ENCODE data around the gene IRF7. TPM values are rescaled to one million over a fixed set of nuclear protein-coding genes. Genes with fewer than 3 reads are reported as not detected.

The IRF7 gene
- total and polyA plus RNA-seq, 4 donors, result 3.9 to 17.1 (median 13.6) TPM

DNA sequence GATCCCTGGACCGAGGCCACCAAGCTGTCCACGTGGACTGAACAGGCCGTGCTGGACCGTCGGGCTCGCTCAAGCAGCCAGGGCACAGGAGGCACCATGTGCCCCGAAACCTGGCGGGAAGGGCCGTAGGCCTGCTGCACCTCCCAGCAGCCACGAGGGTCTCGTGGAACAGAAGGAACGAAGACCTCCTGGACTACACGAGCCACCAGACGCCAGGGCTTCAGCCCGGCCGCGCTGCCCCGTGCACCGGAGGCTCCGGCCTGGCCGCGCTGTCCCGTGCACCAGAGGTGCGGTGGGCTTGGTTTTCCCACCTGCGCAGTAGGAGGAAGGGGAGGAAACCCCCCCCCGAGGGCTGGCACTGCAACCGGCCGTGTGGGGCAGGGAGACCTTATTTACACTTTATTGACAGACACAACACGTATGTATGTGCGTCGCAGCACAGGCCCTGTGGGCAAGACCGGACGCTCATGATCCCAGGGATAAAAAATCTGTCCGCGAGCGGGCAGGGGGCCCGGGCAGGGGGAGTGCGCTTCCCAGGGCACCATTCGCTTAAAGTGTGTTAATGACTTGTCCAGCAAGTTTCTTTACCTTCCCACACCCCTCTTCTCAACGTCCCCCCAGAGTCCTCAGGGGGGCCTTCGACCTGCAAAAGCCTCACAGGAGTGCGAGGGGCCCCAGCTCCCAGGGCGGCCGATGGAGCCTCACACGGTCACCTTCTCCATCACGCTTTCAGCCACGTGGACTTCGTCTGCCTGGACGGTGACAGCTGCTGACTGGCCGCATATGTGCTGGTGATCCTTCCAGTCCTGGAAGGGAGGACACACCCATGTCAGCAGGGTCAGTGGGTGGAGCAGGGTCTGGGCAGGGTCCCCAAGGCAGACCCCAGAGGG, 28.3 kb upstream of the IRF7 start:
- Histone ChIP-seq H3K9me3 (ENCODE audit: control insufficient read depth, insufficient read depth, low read length) (no peaks in the 10 kb centered on the region), H3K4me3 (ENCODE audit: low read depth, low read length) (no peak overlapping the region), H3K27me3 (ENCODE audit: control insufficient read depth, insufficient read depth, low read length) (peaks cover 17% of the 10 kb centered on the region), H3K27ac (ENCODE audit: low read depth, low read length) (no peak overlapping the region), H3K4me1 (ENCODE audit: control insufficient read depth, insufficient read depth, low read length) (peaks cover 14% of the 10 kb centered on the region), H3K36me3 (ENCODE audit: control insufficient read depth, insufficient read depth, low read length) (peaks cover 80% of the 10 kb centered on the region)
- no peak for DNase-seq (ENCODE audit: low read depth in 4 of 6, low spot score in 6 of 6)
- 92% methylated on average over 42 of the region's 50 CpGs for WGBS (ENCODE audit: insufficient coverage)

DNA sequence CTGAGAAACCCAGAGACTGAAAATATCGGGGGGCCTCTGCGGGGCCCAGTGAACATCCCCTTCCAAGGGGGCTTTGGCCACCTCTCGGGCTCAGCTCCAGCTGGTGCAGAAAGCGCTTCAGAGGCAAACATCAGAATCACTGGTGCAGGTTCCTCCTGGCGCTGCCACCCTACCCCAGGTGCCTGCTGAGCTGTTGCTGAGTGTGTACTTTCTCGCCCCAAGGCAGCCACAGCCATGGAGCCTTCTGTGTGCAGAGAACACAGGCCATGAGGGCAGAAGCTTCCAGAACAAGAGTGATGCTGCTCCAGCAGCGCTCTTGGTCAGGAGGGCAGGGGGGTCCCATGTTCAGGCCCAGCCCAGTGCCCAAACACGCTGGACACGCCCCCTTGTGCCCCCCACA, 27.6 kb upstream of the IRF7 start:
- 95% methylated on average over 9 of the region's 9 CpGs for WGBS (ENCODE audit: insufficient coverage)
- no peak for DNase-seq (ENCODE audit: low read depth in 4 of 6, low spot score in 6 of 6)
- Histone ChIP-seq H3K27me3 (ENCODE audit: control insufficient read depth, insufficient read depth, low read length) (peaks cover 24% of the 10 kb centered on the region), H3K4me3 (ENCODE audit: low read depth, low read length) (no peak overlapping the region), H3K27ac (ENCODE audit: low read depth, low read length) (no peak overlapping the region), H3K4me1 (ENCODE audit: control insufficient read depth, insufficient read depth, low read length) (peaks cover 21% of the 10 kb centered on the region), H3K9me3 (ENCODE audit: control insufficient read depth, insufficient read depth, low read length) (no peaks in the 10 kb centered on the region), H3K36me3 (ENCODE audit: control insufficient read depth, insufficient read depth, low read length) (peaks cover 76% of the 10 kb centered on the region)

DNA sequence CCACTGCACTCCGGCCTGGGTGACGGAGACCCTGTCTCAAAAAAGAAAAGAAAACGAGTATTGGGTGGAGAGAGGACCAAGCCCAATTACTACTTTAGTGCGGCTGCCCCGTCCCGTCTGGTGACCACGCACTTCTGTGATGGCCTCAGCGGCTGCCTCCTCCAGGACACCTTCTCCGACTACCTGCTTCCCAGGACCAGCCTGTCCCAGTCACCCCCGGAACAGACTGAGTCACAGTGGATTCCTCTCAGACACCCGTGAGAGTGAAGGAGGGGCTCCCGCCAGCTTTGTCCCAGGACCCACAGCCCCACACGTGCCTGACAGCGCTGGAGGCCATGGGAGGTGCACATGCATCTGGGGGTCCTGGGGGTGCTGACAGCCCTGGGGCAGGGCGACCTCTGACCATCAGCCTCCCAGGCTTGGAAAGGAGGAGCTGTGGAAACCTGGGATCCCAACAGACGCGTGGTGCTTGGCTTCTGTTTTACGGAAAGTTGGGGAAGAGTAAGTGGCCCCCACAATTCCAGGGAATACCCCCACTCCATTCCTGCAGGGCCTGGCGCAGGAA, 26.1 kb upstream of the IRF7 start:
- Histone ChIP-seq H3K36me3 (ENCODE audit: control insufficient read depth, insufficient read depth, low read length) (peaks cover 69% of the 10 kb centered on the region), H3K27me3 (ENCODE audit: control insufficient read depth, insufficient read depth, low read length) (peaks cover 36% of the 10 kb centered on the region), H3K27ac (ENCODE audit: low read depth, low read length) (no peak overlapping the region), H3K4me3 (ENCODE audit: low read depth, low read length) (no peak overlapping the region), H3K4me1 (ENCODE audit: control insufficient read depth, insufficient read depth, low read length) (peaks cover 31% of the 10 kb centered on the region), H3K9me3 (ENCODE audit: control insufficient read depth, insufficient read depth, low read length) (no peaks in the 10 kb centered on the region)
- DNase-seq (ENCODE audit: low read depth in 4 of 6, low spot score in 6 of 6), result no peak
- WGBS (ENCODE audit: insufficient coverage), result 87% methylated on average over 13 of the region's 19 CpGs

DNA sequence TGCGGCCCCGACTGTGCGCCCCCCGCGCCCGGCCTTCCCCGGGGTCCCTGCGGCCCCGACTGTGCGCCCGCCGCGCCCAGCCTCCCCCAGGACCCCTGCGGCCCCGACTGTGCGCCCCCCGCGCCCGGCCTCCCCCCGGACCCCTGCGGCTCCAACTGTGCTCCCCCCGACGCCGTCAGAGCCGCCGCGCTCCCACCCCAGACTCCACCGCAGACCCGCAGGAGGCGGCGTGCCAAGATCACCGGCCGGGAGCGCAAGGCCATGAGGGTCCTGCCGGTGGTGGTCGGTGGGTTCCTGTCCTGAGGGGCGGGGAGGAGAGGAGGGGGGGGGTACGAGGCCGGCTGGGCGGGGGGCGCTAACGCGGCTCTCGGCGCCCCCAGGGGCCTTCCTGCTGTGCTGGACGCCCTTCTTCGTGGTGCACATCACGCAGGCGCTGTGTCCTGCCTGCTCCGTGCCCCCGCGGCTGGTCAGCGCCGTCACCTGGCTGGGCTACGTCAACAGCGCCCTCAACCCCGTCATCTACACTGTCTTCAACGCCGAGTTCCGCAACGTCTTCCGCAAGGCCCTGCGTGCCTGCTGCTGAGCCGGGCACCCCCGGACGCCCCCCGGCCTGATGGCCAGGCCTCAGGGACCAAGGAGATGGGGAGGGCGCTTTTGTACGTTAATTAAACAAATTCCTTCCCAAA, 24.4 kb upstream of the IRF7 start:
- no peak overlapping the region for H3K27ac ChIP-seq (ENCODE audit: low read depth, low read length)
- no peaks in the 10 kb centered on the region for H3K9me3 ChIP-seq (ENCODE audit: control insufficient read depth, insufficient read depth, low read length)
- peak in 1 of 6 donors; percentile 2 for DNase-seq (ENCODE audit: low read depth in 4 of 6, low spot score in 6 of 6)
- WGBS (ENCODE audit: insufficient coverage), result 11% methylated on average over 46 of the region's 69 CpGs
- peaks cover 55% of the 10 kb centered on the region for H3K36me3 ChIP-seq (ENCODE audit: control insufficient read depth, insufficient read depth, low read length)
- H3K4me3 ChIP-seq (ENCODE audit: low read depth, low read length), result no peak overlapping the region
- H3K27me3 ChIP-seq (ENCODE audit: control insufficient read depth, insufficient read depth, low read length), result peaks cover 48% of the 10 kb centered on the region
- H3K4me1 ChIP-seq (ENCODE audit: control insufficient read depth, insufficient read depth, low read length), result peaks cover 38% of the 10 kb centered on the region

DNA sequence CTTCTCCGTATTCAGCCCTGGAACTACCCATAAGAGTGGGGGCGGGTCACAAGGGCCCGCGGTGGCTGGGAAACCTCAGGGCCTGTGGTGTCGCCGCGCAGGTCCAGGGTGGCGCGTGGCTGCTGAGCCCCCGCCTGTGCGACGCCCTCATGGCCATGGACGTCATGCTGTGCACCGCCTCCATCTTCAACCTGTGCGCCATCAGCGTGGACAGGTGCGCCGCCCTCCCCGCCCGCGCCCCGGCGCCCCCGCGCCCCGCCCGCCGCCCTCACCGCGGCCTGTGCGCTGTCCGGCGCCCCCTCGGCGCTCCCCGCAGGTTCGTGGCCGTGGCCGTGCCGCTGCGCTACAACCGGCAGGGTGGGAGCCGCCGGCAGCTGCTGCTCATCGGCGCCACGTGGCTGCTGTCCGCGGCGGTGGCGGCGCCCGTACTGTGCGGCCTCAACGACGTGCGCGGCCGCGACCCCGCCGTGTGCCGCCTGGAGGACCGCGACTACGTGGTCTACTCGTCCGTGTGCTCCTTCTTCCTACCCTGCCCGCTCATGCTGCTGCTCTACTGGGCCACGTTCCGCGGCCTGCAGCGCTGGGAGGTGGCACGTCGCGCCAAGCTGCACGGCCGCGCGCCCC, 23.7 kb upstream of the IRF7 start:
- H3K27me3 ChIP-seq (ENCODE audit: control insufficient read depth, insufficient read depth, low read length), result peaks cover 52% of the 10 kb centered on the region
- H3K36me3 ChIP-seq (ENCODE audit: control insufficient read depth, insufficient read depth, low read length), result peaks cover 51% of the 10 kb centered on the region
- no peaks in the 10 kb centered on the region for H3K9me3 ChIP-seq (ENCODE audit: control insufficient read depth, insufficient read depth, low read length)
- peaks cover 38% of the 10 kb centered on the region for H3K4me1 ChIP-seq (ENCODE audit: control insufficient read depth, insufficient read depth, low read length)
- peak in 2 of 6 donors; percentile 33 to 47 for DNase-seq (ENCODE audit: low read depth in 4 of 6, low spot score in 6 of 6)
- H3K27ac ChIP-seq (ENCODE audit: low read depth, low read length), result no peak overlapping the region
- no peak overlapping the region for H3K4me3 ChIP-seq (ENCODE audit: low read depth, low read length)
- 3% methylated on average over 77 of the region's 80 CpGs for WGBS (ENCODE audit: insufficient coverage)

DNA sequence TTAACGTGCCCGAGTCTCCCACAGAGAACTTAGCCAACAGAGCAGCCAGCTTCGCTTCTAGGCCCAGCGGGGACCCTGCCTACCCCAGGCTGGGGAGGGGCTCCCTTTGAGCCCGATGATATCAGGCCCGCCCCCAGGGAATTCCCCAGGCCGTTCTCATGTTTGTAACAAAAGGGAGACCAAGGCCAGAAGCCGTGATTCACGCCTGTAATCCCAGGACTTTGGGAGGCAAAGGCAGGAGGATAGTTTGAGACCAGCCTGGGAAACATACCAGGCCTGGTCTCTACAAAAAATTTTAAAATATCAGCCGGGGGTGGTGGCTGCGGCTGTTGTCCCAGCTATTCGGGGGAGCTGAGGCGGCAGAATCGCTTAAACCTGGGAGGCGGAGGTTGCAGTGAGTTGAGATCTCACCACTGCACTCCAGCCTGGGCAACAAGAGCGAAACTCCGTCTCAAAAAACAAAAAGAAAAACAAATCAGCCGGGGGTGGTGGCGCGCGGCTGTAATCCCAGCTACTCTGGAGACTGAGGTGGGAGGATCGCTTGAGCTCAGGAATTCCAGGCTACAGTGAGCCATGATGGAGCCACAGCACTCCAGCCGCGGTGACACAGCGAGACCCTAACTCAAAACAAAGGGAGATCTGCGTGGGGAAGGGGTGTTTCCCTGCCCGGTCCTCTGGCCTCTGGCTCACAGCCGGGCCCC, 23.0 kb upstream of the IRF7 start:
- Histone ChIP-seq H3K27me3 (ENCODE audit: control insufficient read depth, insufficient read depth, low read length) (peaks cover 52% of the 10 kb centered on the region), H3K36me3 (ENCODE audit: control insufficient read depth, insufficient read depth, low read length) (peaks cover 44% of the 10 kb centered on the region), H3K27ac (ENCODE audit: low read depth, low read length) (no peak overlapping the region), H3K4me3 (ENCODE audit: low read depth, low read length) (no peak overlapping the region), H3K9me3 (ENCODE audit: control insufficient read depth, insufficient read depth, low read length) (no peaks in the 10 kb centered on the region), H3K4me1 (ENCODE audit: control insufficient read depth, insufficient read depth, low read length) (peaks cover 38% of the 10 kb centered on the region)
- DNase-seq (ENCODE audit: low read depth in 4 of 6, low spot score in 6 of 6), result peak in 1 of 6 donors; percentile 43
- WGBS (ENCODE audit: insufficient coverage), result 33% methylated on average over 22 of the region's 28 CpGs

DNA sequence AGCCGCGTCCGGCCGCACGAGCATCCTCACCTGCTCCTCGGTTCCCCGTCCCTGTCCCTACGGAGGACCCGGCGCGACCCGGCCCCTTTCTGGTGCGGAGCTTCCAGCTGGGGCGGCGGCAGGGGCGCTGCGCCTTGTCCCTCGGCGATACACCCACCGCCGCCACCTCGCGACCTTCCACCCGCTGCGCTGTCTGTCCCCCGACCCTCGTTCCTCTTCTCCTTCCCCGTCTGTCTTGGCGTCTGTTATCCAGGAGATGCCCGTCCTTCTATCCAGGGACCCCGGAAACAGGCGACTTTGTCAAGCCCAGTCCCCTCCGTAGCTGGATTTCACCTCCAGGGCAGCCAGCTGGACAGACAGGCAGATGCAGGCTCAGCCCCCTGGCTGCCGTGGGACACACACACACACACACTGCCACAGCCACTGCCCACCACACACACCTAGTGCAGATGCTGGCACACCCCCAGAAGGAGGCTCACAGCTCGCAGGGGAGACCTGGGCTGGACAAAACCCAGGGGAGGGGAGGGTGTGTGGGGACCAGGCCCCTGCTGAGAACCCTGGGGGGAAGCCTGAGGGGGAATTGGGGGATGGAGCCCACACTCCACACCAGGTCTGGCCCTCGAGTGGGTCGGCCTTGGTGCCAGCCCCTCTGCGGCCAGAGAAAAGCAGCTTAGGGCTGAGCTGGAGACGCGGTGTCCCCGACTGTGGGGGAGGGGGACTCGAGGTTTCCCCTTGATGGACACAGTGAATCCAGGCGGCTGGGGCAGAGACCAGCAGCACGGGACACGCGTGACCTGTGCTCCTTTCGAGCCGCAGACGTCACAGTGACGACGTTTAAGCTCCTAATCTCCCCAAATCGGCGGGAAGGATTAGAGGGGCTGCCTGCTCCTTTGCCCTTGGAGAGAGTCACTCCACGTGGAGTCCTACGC, 22.1 kb upstream of the IRF7 start:
- H3K36me3 ChIP-seq (ENCODE audit: control insufficient read depth, insufficient read depth, low read length), result peaks cover 35% of the 10 kb centered on the region
- WGBS (ENCODE audit: insufficient coverage), result 21% methylated on average over 50 of the region's 55 CpGs
- DNase-seq (ENCODE audit: low read depth in 4 of 6, low spot score in 6 of 6), result peak in 1 of 6 donors; percentile 16
- H3K27me3 ChIP-seq (ENCODE audit: control insufficient read depth, insufficient read depth, low read length), result peaks cover 52% of the 10 kb centered on the region
- no peaks in the 10 kb centered on the region for H3K9me3 ChIP-seq (ENCODE audit: control insufficient read depth, insufficient read depth, low read length)
- H3K4me3 ChIP-seq (ENCODE audit: low read depth, low read length), result no peak overlapping the region
- peaks cover 38% of the 10 kb centered on the region for H3K4me1 ChIP-seq (ENCODE audit: control insufficient read depth, insufficient read depth, low read length)
- no peak overlapping the region for H3K27ac ChIP-seq (ENCODE audit: low read depth, low read length)

DNA sequence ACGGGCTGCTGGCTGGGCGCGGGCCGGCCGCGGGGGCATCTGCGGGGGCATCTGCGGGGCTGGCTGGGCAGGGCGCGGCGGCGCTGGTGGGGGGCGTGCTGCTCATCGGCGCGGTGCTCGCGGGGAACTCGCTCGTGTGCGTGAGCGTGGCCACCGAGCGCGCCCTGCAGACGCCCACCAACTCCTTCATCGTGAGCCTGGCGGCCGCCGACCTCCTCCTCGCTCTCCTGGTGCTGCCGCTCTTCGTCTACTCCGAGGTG, 21.5 kb upstream of the IRF7 start:
- WGBS (ENCODE audit: insufficient coverage), result 2% methylated on average over 34 of the region's 34 CpGs
- no peaks in the 10 kb centered on the region for H3K9me3 ChIP-seq (ENCODE audit: control insufficient read depth, insufficient read depth, low read length)
- H3K4me3 ChIP-seq (ENCODE audit: low read depth, low read length), result no peak overlapping the region
- H3K27me3 ChIP-seq (ENCODE audit: control insufficient read depth, insufficient read depth, low read length), result peaks cover 52% of the 10 kb centered on the region
- peaks cover 32% of the 10 kb centered on the region for H3K36me3 ChIP-seq (ENCODE audit: control insufficient read depth, insufficient read depth, low read length)
- no peak overlapping the region for H3K27ac ChIP-seq (ENCODE audit: low read depth, low read length)
- peaks cover 38% of the 10 kb centered on the region for H3K4me1 ChIP-seq (ENCODE audit: control insufficient read depth, insufficient read depth, low read length)
- no peak for DNase-seq (ENCODE audit: low read depth in 4 of 6, low spot score in 6 of 6)

Measured in spinal cord (tissue), 10 donors.